GM21360 (cell line): ENCODE results near the gene NXPE1.

Experiments used
- ATAC-seq: cut with Tn5 transposase; IDR thresholded peaks from one replicate; pipeline ENCODE4 v1.9.1; 2021; ENCODE audit warnings: mild to moderate bottlenecking, moderate library complexity; ENCODE audit not compliant: unreplicated experiment

The NXPE1 gene

GRCh38 chr11:114563077-114563476 is 3.4 kb upstream of the NXPE1 start:
- no peak for ATAC-seq

DNA sequence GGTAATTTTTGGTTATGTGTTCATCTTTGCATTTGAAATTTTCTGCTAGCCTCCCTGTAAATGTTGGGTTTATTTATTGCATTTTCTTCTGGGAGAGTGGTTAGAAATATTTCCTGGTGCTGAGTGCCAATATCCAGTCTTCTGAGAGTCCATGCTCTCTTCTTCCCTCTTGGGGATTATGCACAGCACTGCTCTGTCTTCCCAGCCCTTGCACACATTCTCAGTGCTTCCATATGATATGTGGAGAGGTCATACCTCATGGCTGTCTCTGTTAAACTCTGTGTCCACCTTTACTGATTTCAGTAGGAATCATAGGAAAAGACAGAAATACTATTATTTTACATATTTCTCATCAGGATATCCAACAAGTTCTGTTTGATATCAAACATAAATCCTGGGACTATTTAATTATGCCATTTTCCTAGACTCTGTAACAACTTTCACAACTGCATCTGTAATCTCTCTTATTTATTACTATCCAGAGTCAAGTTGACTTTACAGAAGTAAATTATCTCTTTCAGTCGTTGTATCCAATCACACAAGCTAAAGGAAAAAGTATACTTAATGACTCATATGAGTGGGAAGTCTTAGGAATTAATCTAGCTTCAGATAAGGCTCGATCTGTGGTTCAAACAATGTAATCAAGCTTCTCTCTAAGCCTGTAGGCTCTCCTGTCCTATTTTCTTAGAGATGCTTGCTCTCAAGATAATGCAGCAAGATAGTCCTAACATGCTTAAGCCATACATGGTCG is 2.7 kb upstream of the NXPE1 start:
- ATAC-seq = no peak

DNA sequence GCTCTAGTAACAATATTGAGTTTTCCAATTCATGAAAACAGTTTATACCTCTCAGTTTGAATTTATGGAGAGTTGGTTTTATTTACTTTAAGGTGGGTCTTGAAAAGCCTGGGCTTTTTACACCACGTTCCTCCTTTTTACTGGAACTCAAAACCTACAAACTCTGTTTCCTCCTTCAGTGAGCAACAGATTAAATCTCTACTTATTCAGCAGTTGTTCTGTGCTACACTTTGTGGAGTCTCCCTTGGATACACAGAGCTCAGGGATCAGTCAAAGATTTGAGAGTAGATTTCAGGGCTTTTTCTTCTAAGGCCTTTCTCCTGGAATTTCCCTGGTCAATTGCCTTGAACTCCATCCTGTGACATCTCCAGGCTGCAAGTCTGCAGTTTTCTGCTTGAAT is 3.5 kb downstream of the NXPE1 start:
- ATAC-seq = no peak

DNA sequence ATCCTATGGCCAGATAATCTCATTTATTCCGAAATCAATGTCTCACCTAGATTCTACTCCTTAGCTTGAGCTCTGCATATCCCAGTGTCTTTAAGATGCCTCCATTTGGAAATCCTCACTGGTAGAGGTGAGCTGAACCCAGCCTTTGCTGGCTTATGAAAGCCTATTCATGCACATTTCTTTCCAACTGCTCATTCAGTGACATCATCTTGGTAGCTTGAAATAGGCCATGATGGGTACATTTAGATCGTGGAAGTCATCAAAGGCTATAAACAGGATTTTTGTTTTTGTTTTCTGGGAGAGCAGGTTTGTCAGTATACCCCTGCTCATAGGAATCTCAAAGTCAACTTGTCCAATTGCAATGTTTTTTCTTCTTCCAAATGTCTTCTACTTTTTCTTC is 6.0 kb downstream of the NXPE1 start:
- no peak for ATAC-seq

DNA sequence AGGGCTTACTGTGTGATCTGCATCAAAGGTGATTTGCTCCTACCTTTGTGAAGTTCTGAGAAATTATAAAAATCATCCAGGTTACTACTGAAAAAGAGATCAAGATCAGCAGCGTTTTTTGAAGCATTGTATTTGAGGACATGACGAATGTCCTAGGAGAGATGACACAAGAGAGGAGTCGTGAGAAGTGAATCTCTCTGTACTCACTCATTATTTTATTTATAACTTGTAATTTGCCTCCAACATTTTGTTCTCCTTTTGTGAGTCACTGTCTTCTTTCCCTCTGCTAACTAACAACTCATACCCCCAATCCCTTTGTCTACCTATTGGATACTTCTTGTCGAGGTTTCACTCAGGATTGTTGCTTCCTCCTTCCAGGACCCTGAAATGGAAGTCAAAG is 8.6 kb downstream of the NXPE1 start:
- ATAC-seq = no peak

DNA sequence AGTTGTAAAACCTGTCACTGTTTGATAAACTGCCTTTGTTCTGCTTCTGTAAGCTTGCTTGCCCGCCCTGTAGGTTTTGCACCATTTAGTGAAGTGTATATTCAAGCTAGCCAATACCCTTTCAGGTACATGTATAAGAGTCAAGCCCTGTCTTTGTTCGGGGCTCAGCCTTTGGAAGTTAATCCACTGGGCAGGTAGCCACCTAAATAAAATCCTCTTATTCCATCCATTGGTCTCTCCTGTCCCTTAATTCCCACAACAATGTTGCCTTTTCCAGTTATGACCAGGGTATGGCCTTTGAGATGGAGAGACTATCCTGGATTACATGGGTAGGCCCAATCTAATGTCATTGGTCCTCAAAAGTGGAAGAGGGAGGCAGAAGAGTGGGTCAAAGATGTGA is 34.0 kb downstream of the NXPE1 start:
- ATAC-seq = no peak

- ATAC-seq = no peak
Observed at GRCh38 chr11:114524122-114524521, 35.6 kb downstream of the NXPE1 start.

GRCh38 chr11:114522818-114523217 is 36.9 kb downstream of the NXPE1 start:
- ATAC-seq = no peak

GRCh38 chr11:114511538-114511937 is 48.1 kb downstream of the NXPE1 start:
- no peak for ATAC-seq

DNA sequence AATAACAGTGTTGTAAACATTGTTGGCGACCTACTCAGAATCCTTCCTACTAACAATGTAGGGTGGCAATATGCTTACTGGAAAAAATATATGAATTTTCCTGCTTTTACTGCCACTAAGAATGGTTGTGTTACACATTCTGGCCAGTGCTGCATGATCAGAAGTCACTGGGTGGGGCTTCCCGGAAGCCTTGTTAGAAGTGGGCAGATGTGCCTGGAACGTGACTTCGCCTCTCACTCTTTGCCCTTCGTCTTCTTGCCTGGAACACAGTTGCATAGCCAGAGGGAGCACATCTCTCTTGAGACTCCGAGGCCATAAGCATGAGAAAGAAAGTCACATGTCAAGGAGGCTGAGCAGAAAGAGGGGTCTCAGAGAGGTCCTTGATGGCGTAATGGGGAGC is 48.6 kb downstream of the NXPE1 start:
- ATAC-seq = no peak

- no peak for ATAC-seq
Observed at GRCh38 chr11:114501901-114502300, 57.8 kb downstream of the NXPE1 start.

DNA sequence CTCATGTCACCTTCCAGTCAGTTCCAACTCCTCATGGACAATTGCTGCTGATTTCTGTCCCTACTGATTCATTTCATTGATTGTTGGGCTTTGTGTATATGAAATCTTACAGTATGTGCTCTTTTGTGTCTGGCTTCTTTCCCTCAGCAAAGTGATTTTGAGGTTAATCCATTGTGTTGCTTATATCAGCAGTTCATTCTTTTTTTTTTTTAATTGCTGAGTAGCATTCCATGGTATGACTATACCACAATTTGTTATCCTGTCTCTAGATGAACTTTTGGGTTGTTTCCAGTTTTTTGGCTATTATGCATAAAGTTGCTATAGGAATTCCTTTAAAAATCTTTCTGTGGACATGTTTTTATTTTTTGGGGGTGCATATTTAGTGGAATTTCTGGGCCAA is 59.9 kb downstream of the NXPE1 start:
- no peak for ATAC-seq

- ATAC-seq = no peak
Observed at GRCh38 chr11:114496915-114497314, 62.8 kb downstream of the NXPE1 start.

- ATAC-seq = no peak
Observed at GRCh38 chr11:114483929-114484328, 75.8 kb downstream of the NXPE1 start.

GRCh38 chr11:114482114-114482513 is 77.6 kb downstream of the NXPE1 start:
- ATAC-seq = no peak

- ATAC-seq = no peak
Observed at GRCh38 chr11:114479331-114479730, 80.3 kb downstream of the NXPE1 start.

- no peak for ATAC-seq
Observed at GRCh38 chr11:114478768-114479167, 80.9 kb downstream of the NXPE1 start.

- no peak for ATAC-seq
Observed at GRCh38 chr11:114478001-114478410, 81.7 kb downstream of the NXPE1 start.

- ATAC-seq = no peak
Observed at GRCh38 chr11:114472661-114473060, 87.0 kb downstream of the NXPE1 start.
